ENCODE results near the gene NFIX.

Gene NFIX

GRCh38 chr19:13103581-13104359, 108.5 kb downstream of the NFIX start:
- H3K36me3 ChIP-seq (ENCODE audit: insufficient read depth, low read length): peaks cover 8% of the 10 kb centered on the region
- H3K9ac ChIP-seq (ENCODE audit: low read depth, low read length): no peak overlapping the region
- peaks cover 5% of the 10 kb centered on the region; the same call in 1 of the 2 replicates for H3K4me1 ChIP-seq (ENCODE audit: insufficient read depth, low read length)
- H3K9me3 ChIP-seq (ENCODE audit: control insufficient read depth, insufficient read depth, low read length): no peaks in the 10 kb centered on the region

GRCh38 chr19:13104360-13104847, 109.1 kb downstream of the NFIX start:
- Histone ChIP-seq H3K4me1 (ENCODE audit: insufficient read depth, low read length) (peaks cover 5% of the 10 kb centered on the region; the same call in 1 of the 2 replicates), H3K9ac (ENCODE audit: low read depth, low read length) (no peak overlapping the region; the same call in 1 of the 2 replicates), H3K9me3 (ENCODE audit: control insufficient read depth, insufficient read depth, low read length) (no peaks in the 10 kb centered on the region), H3K36me3 (ENCODE audit: insufficient read depth, low read length) (peaks cover 8% of the 10 kb centered on the region)

GRCh38 chr19:13104848-13105711, 109.8 kb downstream of the NFIX start:
- Histone ChIP-seq H3K9ac (ENCODE audit: low read depth, low read length) (no peak overlapping the region), H3K9me3 (ENCODE audit: control insufficient read depth, insufficient read depth, low read length) (no peaks in the 10 kb centered on the region), H3K36me3 (ENCODE audit: insufficient read depth, low read length) (peaks cover 8% of the 10 kb centered on the region), H3K4me1 (ENCODE audit: insufficient read depth, low read length) (peaks cover 5% of the 10 kb centered on the region; the same call in 1 of the 2 replicates)

GRCh38 chr19:13109361-13110098, 114.3 kb downstream of the NFIX start:
- peaks cover 11% of the 10 kb centered on the region for H3K36me3 ChIP-seq (ENCODE audit: insufficient read depth, low read length)
- no peak overlapping the region for H3K9ac ChIP-seq (ENCODE audit: low read depth, low read length)

GRCh38 chr19:13110099-13110610, 114.9 kb downstream of the NFIX start:
- Histone ChIP-seq H3K9me3 (ENCODE audit: control insufficient read depth, insufficient read depth, low read length) (no peaks in the 10 kb centered on the region), H3K36me3 (ENCODE audit: insufficient read depth, low read length) (peaks cover 11% of the 10 kb centered on the region), H3K9ac (ENCODE audit: low read depth, low read length) (no peak overlapping the region), H3K4me1 (ENCODE audit: insufficient read depth, low read length) (no peaks in the 10 kb centered on the region)

More at GRCh38 chr19:13109361-13110098, 114.3 kb downstream of the NFIX start:
- no peaks in the 10 kb centered on the region for H3K9me3 ChIP-seq (ENCODE audit: control insufficient read depth, insufficient read depth, low read length)
- H3K4me1 ChIP-seq (ENCODE audit: insufficient read depth, low read length): no peaks in the 10 kb centered on the region

- H3K9ac ChIP-seq (ENCODE audit: low read depth, low read length): no peak overlapping the region
- H3K36me3 ChIP-seq (ENCODE audit: insufficient read depth, low read length): peaks cover 7% of the 10 kb centered on the region
- no peaks in the 10 kb centered on the region for H3K4me1 ChIP-seq (ENCODE audit: insufficient read depth, low read length)
- H3K9me3 ChIP-seq (ENCODE audit: control insufficient read depth, insufficient read depth, low read length): no peaks in the 10 kb centered on the region
These were observed 117.3 kb downstream of the NFIX start for GRCh38 chr19:13112555-13112954.

GRCh38 chr19:13115936-13116281, 120.6 kb downstream of the NFIX start:
- no peaks in the 10 kb centered on the region; the same call in 1 of the 2 replicates for H3K36me3 ChIP-seq (ENCODE audit: insufficient read depth, low read length)

GRCh38 chr19:13116282-13117175, 121.3 kb downstream of the NFIX start, which contains the start of gene TRMT1:
TSS of gene TRMT1 (minus strand) at chr19:13116740. CDS start at chr19:13116399, 341 bp downstream.
- no peaks in the 10 kb centered on the region for H3K9me3 ChIP-seq (ENCODE audit: control insufficient read depth, insufficient read depth, low read length)
- H3K4me1 ChIP-seq (ENCODE audit: insufficient read depth, low read length): peaks cover 21% of the 10 kb centered on the region
- H3K36me3 ChIP-seq (ENCODE audit: insufficient read depth, low read length): no peaks in the 10 kb centered on the region; the same call in 1 of the 2 replicates
- H3K9ac ChIP-seq (ENCODE audit: low read depth, low read length): peak within 1 kb of the TSS; percentile 75

More at GRCh38 chr19:13115936-13116281, 120.6 kb downstream of the NFIX start:
- H3K4me1 ChIP-seq (ENCODE audit: insufficient read depth, low read length): peaks cover 16% of the 10 kb centered on the region
- H3K9me3 ChIP-seq (ENCODE audit: control insufficient read depth, insufficient read depth, low read length): no peaks in the 10 kb centered on the region
- peak overlapping the region; percentile 75 for H3K9ac ChIP-seq (ENCODE audit: low read depth, low read length)

GRCh38 chr19:13117176-13117771, 122.0 kb downstream of the NFIX start:
- H3K9me3 ChIP-seq (ENCODE audit: control insufficient read depth, insufficient read depth, low read length): no peaks in the 10 kb centered on the region
- peaks cover 29% of the 10 kb centered on the region for H3K4me1 ChIP-seq (ENCODE audit: insufficient read depth, low read length)
- H3K9ac ChIP-seq (ENCODE audit: low read depth, low read length): peak overlapping the region; percentile 75; the same call in 1 of the 2 replicates
- H3K36me3 ChIP-seq (ENCODE audit: insufficient read depth, low read length): no peaks in the 10 kb centered on the region; the same call in 1 of the 2 replicates

- Histone ChIP-seq H3K9ac (ENCODE audit: low read depth, low read length) (peak within 1 kb of the TSS; percentile 82), H3K36me3 (ENCODE audit: insufficient read depth, low read length) (no peaks in the 10 kb centered on the region; the same call in 1 of the 2 replicates), H3K4me1 (ENCODE audit: insufficient read depth, low read length) (peaks cover 30% of the 10 kb centered on the region), H3K9me3 (ENCODE audit: control insufficient read depth, insufficient read depth, low read length) (no peaks in the 10 kb centered on the region)
These were observed 122.6 kb downstream of the NFIX start, which contains the start of gene NACC1 for GRCh38 chr19:13117772-13118423. TSS of gene NACC1 (plus strand) at chr19:13118264. CDS start at chr19:13135208, 16,944 bp downstream.

- no peaks in the 10 kb centered on the region; the same call in 1 of the 2 replicates for H3K36me3 ChIP-seq (ENCODE audit: insufficient read depth, low read length)
- peak overlapping the region; percentile 82 for H3K9ac ChIP-seq (ENCODE audit: low read depth, low read length)
- H3K9me3 ChIP-seq (ENCODE audit: control insufficient read depth, insufficient read depth, low read length): no peaks in the 10 kb centered on the region
- peaks cover 30% of the 10 kb centered on the region for H3K4me1 ChIP-seq (ENCODE audit: insufficient read depth, low read length)
These were observed 123.3 kb downstream of the NFIX start for GRCh38 chr19:13118424-13119193.
